Astrocyte of the spinal cord (primary cell): ENCODE results near the gene UBASH3B.

Experiments
- DNase-seq: peaks from one replicate; pipeline ENCODE4 v3.0.0; 2011; ENCODE audit warnings: low read depth, low spot score
- H3K4me3 ChIP-seq: 2 replicates; pipeline ENCODE4 v1.5.1; 2011; ENCODE audit warnings: low read depth, mild to moderate bottlenecking, low read length, moderate library complexity
- in situ Hi-C: cut with HindIII; loops from 2 replicates; pipeline ENCODE4 v1.10.0; 2017; ENCODE audit warnings: low sequenced_read_pairs
- TF ChIP-seq, protein P1 (sequence below): IDR thresholded peaks from 2 replicates; pipeline ENCODE4 v1.5.1; 2012; ENCODE audit warnings: low read depth, mild to moderate bottlenecking, low read length, inconsistent platforms

UBASH3B gene

GRCh38 chr11:122664188-122664587, 8.7 kb downstream of the UBASH3B start:
- H3K4me3 ChIP-seq, result no peak overlapping the region
- DNase-seq, result no peak
- TF ChIP-seq, protein P1, sequence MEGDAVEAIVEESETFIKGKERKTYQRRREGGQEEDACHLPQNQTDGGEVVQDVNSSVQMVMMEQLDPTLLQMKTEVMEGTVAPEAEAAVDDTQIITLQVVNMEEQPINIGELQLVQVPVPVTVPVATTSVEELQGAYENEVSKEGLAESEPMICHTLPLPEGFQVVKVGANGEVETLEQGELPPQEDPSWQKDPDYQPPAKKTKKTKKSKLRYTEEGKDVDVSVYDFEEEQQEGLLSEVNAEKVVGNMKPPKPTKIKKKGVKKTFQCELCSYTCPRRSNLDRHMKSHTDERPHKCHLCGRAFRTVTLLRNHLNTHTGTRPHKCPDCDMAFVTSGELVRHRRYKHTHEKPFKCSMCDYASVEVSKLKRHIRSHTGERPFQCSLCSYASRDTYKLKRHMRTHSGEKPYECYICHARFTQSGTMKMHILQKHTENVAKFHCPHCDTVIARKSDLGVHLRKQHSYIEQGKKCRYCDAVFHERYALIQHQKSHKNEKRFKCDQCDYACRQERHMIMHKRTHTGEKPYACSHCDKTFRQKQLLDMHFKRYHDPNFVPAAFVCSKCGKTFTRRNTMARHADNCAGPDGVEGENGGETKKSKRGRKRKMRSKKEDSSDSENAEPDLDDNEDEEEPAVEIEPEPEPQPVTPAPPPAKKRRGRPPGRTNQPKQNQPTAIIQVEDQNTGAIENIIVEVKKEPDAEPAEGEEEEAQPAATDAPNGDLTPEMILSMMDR, result no peak
- in situ Hi-C loops, result no loop called here

- TF ChIP-seq, protein P1, result no peak
- in situ Hi-C loops, result no loop called here
- no peak for DNase-seq
- H3K4me3 ChIP-seq, result no peak overlapping the region
Observed at GRCh38 chr11:122665861-122666260, 10.3 kb downstream of the UBASH3B start.

DNA sequence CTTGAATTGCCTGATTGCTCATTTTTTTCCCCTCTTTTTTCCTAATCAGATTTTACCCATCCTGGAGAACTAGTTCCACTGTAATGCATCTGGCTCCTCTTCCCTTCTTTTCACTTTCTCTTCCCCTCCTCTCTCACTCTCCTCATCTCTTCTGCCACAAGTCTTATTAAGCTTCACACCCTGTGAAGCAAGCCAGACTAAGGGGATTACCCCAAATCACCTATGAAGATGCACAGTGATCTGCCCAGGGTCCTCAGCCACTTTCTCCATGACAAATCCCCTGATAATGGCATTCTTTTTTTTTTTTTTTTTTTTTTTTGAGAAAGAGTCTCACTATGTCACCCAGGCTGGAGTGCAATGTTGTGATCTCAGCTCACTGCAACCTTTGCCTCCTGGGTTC, 11.2 kb downstream of the UBASH3B start:
- H3K4me3 ChIP-seq, result no peak overlapping the region
- TF ChIP-seq, protein P1, result no peak
- in situ Hi-C loops, result no loop called here
- no peak for DNase-seq

DNA sequence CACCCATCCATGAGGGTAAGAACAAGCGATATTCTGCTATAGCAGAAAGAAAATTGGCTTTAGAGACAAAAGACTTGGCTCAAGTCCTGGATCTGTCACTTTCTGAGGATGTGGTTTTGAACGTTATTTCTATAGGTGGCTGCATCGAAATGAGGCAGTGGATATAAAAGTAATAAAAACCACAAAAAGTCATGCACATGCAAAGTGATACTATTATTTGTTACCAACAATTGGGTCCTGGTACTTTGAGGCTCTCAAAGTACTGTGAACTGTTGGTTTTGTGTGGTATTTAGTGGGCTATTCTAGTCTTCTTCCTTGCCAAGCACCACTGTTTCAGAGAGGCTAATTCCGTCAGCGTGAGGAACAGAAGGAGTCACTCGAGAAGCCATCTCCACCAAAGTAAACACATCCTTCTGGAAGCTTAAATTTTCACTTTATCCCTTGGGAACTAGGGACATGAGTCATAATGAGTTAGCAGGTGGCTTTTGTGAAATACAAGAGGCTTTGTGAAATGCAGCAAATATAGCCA, 13.1 kb downstream of the UBASH3B start:
- no peak overlapping the region for H3K4me3 ChIP-seq
- TF ChIP-seq, protein P1, result no peak
- peak; percentile 89 for DNase-seq
- in situ Hi-C loops, result no loop called here

DNA sequence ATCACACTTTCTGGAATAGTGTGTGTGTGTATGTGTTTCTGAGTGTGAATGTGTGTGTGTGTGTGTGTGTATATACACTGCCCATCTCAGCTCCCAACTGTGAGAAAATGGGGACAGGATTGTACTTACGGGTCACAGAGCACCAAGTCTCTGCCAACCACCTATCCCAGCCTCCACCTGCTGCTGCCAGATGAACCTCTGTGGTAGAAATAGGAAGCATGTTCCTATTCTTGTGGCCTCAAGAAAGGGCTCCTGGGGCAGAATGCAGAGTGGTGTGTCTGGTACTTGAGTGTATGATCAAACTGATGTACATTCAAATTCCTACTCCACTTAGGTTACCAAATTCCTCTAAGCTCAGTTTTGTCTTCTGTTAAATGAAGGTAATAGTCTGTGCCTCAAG, 14.6 kb downstream of the UBASH3B start:
- no peak overlapping the region for H3K4me3 ChIP-seq
- no peak for DNase-seq
- in situ Hi-C loops, result no loop called here
- TF ChIP-seq, protein P1, result no peak

- TF ChIP-seq, protein P1, result no peak
- in situ Hi-C loops, result no loop called here
- H3K4me3 ChIP-seq, result no peak overlapping the region
- no peak for DNase-seq
Observed at GRCh38 chr11:122671400-122671891, 15.9 kb downstream of the UBASH3B start.
